8988T (cell line): ENCODE results near the gene DNASE1L2.

Experiments
- DNase-seq: peaks from one replicate; pipeline ENCODE4 v3.0.0; 2011

Gene DNASE1L2

DNA sequence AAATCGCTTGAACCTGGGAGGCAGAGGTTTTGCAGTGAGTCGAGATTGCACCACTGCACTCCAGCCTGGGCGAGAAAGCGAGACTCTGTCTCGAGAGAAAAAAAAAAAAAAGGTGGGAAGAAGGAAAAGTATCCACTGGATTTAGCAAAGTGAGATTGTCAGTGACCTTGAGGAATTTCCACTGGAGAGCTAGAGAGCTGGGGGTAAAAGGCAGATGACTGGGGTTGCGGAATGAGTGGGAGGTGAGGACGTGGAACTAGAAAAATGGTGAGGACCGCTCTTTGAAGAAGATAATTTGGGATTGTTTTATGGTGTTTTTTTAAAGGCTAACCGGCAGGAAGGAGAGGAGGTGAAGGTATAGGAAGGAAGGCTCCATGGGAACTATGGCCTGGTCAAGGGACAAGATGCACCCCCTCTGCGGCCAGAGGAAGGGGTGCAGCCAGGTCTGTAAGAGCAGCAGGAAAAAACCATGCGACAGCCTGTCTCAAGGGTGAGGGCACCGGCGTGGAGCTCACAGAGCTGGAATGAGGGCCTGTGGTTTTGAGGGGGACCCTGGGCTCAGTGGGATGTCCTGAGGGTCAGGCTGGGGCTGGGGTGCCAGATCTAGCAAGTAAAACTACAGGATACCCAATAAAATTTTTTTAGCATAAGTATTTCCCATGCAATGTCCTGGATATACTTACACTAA lies 31.7 kb upstream of the DNASE1L2 start:
- DNase-seq, result no peak

GRCh38 chr16:2205104-2205966 lies 30.9 kb upstream of the DNASE1L2 start, which contains the start of gene MLST8:
Gene MLST8 (plus strand): TSS chr16:2205454. CDS start chr16:2206086, 632 bp downstream.
- DNase-seq, result peak; percentile 96

GRCh38 chr16:2205967-2206313 lies 30.3 kb upstream of the DNASE1L2 start:
- no peak for DNase-seq

DNA sequence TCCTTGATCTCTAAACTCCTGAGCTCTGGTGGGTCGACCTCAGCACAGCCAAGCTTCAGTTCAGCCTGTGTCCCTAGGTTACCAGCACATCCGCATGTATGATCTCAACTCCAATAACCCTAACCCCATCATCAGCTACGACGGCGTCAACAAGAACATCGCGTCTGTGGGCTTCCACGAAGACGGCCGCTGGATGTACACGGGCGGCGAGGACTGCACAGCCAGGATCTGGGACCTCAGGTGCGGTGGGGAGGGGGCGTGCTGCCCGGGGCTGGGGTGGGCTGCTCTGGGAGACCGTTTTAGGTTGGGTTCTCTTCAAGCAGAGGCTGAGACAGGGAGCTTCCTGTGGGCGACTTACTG lies 29.8 kb upstream of the DNASE1L2 start:
- DNase-seq, result no peak

DNA sequence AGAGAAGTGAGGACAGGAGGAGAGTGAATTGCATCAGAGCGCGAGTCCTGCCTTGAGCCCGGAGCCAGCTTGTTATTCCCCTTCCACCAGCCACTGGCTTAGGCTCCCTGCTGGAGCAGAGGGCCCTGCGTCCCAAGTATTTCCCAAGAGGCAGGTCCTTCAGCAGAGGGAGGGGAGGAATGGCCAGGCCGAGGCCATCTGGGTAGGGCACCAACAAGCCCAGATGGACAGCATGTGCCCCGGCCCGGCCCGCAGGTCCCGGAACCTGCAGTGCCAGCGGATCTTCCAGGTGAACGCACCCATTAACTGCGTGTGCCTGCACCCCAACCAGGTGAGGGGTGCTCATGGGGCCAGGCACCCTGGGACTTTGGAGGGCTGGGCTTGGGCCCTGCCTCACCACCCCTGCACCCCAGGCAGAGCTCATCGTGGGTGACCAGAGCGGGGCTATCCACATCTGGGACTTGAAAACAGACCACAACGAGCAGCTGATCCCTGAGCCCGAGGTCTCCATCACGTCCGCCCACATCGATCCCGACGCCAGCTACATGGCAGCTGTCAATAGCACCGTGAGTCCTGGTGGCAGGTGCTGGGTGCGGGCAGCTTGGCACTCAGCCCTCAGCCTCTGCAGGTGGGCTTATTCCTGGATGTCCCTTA lies 29.3 kb upstream of the DNASE1L2 start:
- DNase-seq, result no peak

GRCh38 chr16:2207872-2208271 lies 28.4 kb upstream of the DNASE1L2 start:
- DNase-seq, result no peak

DNA sequence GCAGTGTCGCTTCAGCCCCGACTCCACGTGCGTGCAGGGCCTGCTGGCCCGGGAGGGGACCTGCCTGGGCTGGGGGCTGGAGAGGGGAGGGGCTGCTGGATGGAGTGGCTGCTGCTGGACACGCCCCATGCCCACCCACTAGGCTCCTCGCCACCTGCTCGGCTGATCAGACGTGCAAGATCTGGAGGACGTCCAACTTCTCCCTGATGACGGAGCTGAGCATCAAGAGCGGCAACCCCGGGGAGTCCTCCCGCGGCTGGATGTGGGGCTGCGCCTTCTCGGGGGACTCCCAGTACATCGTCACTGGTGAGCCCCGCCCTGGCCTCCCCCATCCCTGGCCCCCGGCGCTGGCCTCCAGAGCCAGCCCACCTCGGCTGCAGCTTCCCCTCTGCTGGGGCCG lies 27.9 kb upstream of the DNASE1L2 start:
- no peak for DNase-seq

- DNase-seq, result no peak
These were observed 27.5 kb upstream of the DNASE1L2 start for GRCh38 chr16:2208772-2209171.

DNA sequence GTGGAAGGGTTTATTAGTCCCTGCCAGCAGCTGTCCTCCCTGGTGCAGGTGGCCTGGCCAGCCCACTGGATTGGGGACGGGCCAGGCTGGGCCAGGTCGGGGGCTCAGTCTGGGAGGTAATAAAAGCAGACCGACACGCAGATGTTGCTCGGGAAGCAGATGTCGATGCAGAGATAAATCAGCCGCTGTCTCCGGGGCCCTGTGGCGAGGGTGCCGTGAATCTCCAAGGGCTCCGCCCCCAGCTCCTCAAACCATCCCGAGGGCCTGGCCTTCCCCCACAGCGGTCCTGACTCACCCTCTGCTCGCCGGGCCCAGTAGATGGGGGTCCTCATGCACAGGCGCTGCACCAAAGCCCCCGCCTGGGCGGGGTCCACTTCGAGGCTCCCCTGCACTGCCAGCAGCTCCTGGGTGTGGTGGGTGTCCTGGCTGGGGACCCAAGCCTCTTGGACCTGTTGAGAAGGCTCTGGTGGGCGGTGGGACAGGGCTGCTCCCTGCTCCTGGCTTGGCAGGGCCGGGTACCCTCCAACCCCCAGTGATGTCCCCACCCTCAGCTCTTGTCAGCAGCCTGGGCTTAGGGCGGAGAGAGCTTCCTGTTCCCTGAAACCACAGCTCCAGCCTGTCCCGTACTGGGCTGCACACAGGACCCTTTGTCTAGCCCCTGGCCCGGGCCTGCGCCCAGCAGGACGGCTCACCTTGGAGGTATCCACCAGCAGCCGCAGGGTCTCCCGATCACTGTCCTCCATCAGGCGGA lies 26.8 kb upstream of the DNASE1L2 start:
- no peak for DNase-seq

- no peak for DNase-seq
These were observed 26.3 kb upstream of the DNASE1L2 start for GRCh38 chr16:2210009-2210332.

DNA sequence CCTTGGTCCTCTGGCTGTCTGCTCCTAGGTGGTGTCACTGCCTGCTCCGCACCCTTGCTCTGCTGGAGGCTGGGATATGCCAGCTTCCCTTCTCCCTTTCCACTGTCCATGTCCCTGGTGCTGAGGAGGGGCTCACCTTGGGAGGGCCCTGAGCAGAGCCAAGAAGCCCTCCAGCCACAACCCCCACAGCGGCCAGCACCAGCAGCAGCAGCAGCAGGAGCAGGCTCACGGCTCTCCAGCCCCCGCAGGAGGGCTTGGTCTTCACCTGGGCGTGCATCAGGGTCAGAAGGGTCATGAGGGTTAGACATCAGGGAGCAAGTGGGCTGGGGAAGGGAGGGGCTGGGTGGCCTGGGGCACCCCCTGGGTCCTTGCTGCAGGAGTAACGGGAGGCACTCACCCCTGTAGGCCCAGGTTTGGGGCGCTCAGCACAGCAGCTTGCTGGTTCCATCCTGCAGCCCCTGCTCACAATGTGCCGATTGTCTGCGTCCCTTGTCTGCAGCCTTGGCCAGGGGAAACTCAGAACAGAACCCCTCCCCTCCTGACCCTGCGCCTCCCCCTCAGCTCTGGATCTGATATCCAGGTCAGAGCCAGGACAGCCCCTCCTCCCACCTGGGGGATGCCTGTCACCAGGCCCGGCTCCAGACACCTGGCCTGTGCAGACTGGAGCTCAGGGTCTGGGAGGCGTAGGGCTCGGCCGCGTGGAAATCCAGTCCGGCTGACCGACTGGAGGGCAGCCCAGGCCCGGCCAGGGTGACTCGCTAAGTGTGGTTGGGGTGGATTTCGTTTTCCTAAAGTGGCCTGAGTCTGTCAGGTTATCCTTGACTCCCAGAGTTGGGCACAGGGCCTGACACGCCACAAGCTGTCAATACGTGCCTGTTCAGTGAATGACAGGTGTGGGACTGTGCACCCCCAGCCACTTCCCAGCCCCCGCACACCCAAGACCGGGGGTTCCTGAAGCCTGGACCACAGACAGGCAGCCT lies 25.6 kb upstream of the DNASE1L2 start, which contains the start of gene BRICD5:
BRICD5 (minus strand) TSS at position 478 of the 980 bp plus-strand sequence; CDS start at position 448, 30 bp downstream.
- no peak for DNase-seq

- no peak for DNase-seq
These were observed 24.3 kb upstream of the DNASE1L2 start for GRCh38 chr16:2211923-2212347.

- DNase-seq, result peak; percentile 86
These were observed 23.6 kb upstream of the DNASE1L2 start for GRCh38 chr16:2212362-2213324.

DNA sequence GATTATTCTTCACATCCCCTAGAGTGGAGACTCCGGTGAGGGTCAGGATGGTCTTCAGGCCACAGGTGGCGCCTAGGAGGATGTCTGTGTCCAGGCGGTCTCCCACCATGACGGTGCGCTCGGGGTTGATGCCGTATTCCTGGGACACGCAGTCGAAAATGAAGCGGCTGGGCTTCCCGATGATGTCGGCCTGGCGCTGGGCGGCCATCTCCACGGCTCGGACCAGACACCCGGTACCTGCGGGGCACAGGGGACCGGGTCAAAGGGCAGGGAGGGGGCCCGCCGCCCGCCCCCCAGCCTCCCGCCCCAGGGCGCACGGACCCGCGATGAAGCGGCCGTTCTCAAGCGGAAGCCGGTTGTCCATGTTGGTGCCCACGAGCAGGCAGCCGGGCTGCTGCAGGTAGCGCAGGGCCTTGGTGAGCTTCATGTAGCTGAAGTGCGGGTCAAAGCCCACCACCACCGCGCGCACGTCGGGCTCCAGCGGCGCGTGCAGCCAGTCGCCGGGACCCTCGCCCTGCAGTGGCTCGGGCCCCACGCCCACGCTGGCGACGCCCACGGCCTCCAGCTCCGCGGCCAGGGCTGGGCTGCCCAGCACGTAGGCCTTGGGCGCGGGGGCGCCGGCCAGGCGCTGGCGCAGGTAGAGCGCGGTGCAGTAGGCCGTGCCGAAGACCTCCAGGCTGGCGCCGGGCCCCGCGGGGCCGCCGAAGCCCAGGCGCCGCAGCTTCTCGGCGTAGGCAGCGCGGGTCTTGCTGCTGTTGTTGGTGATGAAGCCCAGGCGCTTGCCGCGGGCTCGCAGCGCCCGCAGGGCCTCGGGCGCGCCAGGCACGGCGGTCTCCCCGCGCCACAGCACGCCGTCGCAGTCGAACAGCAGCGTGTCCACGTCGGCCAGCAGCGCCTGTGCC lies 22.2 kb upstream of the DNASE1L2 start:
- DNase-seq, result no peak

DNA sequence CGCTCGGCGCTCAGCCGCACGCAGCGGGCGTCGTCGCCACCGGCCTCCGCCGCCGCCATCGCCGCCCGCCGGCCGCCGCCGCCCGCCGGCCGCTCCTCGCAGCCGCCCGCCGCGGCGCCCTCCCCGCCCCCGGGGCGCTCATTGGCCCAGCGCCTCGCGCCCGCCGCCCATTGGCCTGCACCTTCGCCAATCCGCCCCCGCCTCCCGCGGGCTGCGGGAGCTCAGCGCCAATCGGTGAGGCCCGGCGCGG lies 21.6 kb upstream of the DNASE1L2 start, which contains the start of gene PGP:
PGP (minus strand) TSS at position 122 of the 250 bp plus-strand sequence; CDS start at position 59, 63 bp downstream.
- DNase-seq, result no peak

- no peak for DNase-seq
These were observed 19.9 kb upstream of the DNASE1L2 start for GRCh38 chr16:2216330-2216729.

DNA sequence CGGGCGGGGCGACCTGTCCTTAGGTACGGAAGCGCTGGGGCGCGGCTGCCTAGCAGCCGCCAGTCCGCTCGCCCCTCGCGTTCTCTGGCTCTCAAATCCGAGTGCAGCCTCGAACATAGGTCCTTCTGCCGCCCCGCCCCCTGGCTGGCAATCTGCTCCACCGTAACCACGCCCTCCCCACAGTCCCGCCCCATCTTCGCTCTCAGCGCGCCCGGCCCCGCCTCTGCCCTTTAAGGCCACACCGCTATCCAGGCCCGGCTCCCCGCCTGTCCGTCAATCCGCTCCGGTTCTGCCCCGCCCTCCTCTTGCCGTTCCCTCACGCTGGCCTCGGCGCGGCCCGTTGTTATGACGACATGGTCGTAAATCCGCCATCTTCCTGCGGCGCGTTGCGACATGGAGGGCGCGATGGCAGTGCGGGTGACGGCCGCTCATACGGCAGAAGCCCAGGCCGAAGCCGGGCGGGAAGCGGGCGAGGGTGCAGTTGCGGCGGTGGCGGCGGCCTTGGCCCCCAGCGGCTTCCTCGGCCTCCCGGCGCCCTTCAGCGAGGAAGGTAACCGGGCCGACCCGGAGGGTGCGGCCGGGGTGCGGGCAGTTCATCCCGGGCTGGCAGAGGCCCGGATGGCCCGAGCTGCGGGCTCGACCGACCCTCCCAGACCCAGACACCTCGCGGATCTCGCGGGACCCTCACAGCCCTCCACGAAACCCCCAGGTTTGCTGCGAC lies 12.9 kb upstream of the DNASE1L2 start, which contains the start of gene E4F1:
E4F1 (plus strand) TSS at position 371 of the 721 bp plus-strand sequence; CDS start at position 394, 23 bp downstream.
- peak; percentile 97 for DNase-seq

DNA sequence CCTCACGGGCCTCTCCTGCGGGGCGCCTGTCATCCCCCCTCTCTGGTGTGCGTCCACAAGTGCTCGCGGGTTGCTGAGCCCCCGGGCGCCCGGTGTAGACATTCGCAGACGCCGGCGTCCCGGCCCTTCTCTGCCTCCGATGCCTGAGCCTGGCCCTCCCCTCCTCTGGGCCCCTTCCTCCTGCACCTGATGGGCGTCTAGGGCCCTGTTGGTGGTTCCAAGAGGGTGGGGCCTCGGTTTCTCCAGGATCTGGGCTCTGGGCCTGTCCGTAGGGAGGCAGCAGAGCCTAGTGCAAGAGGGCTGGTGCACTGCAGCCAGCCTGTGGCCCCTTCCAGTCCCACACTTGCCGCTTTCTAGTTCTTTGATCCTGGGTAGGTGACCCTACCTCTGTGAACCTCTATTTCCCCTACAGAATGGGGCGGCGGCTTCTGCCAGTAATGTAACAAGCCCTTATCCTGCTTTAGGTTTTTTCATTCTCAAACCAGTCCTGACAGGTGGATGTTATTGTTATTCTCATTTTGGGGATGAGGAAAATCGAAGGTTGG lies 12.2 kb upstream of the DNASE1L2 start:
- peak; percentile 59 for DNase-seq
